ENCODE results near the gene RPL7A. TPM values are rescaled to one million over a fixed set of nuclear protein-coding genes. Genes with fewer than 3 reads are reported as not detected.

Gene RPL7A
- total RNA-seq, 4 donors from 2014 or later, result 1,757 to 2,575 (median 2,004) TPM

- H3K27ac ChIP-seq, result no peak overlapping the region
- no peak for TF ChIP-seq EP300 (IDR thresholded peaks at IDR 0.05)
- TF ChIP-seq CTCF (IDR thresholded peaks at IDR 0.05), result no peak
- TF ChIP-seq POLR2A (IDR thresholded peaks at IDR 0.05), result no peak
- H3K9me3 ChIP-seq, result peaks cover 0 to 5% (median 0%) of the 10 kb centered on the region in 4 donors
- DNase-seq (ENCODE audit: low spot score in 2 of 2), result no peak
- peaks cover 0 to 2% (median 0%) of the 10 kb centered on the region in 3 donors for H3K36me3 ChIP-seq
- no peaks in the 10 kb centered on the region for H3K27me3 ChIP-seq
- H3K4me1 ChIP-seq, result peaks cover 0 to 39% (median 20%) of the 10 kb centered on the region in 4 donors
- no peak overlapping the region for H3K4me3 ChIP-seq
- 74 to 77% methylated on average over 6 of the region's 6 CpGs for WGBS, 2 donors
These were observed 29.8 kb downstream of the RPL7A start for GRCh38 chr9:133377721-133378216.

- Histone ChIP-seq H3K27me3 (no peaks in the 10 kb centered on the region), H3K4me3 (no peak overlapping the region), H3K27ac (peak overlapping the region in 1 of 4 donors; percentile 28), H3K9me3 (peaks cover 0 to 5% (median 0%) of the 10 kb centered on the region in 4 donors), H3K4me1 (peaks cover 0 to 32% (median 14%) of the 10 kb centered on the region in 4 donors), H3K36me3 (no peaks in the 10 kb centered on the region)
- no peak for DNase-seq (ENCODE audit: low spot score in 2 of 2)
- no peak for TF ChIP-seq POLR2A (IDR thresholded peaks at IDR 0.05)
- no peak for TF ChIP-seq CTCF (IDR thresholded peaks at IDR 0.05)
- TF ChIP-seq EP300 (IDR thresholded peaks at IDR 0.05), result no peak
- 37 to 43% methylated on average over 1 of the region's 1 CpG for whole genome bisulfite sequencing, 2 donors
These were observed 30.5 kb downstream of the RPL7A start for GRCh38 chr9:133378408-133378962.

GRCh38 chr9:133379153-133380086 is 31.4 kb downstream of the RPL7A start:
- WGBS, 2 donors, result 60 to 71% methylated on average over 11 to 13 of the region's 14 CpGs
- peaks cover 0 to 23% (median 7%) of the 10 kb centered on the region in 4 donors for H3K4me1 ChIP-seq
- no peak for TF ChIP-seq POLR2A (IDR thresholded peaks at IDR 0.05)
- TF ChIP-seq CTCF (IDR thresholded peaks at IDR 0.05), result no peak
- TF ChIP-seq EP300 (IDR thresholded peaks at IDR 0.05), result no peak

GRCh38 chr9:133380734-133381133 is 32.7 kb downstream of the RPL7A start:
- 77 to 84% methylated on average over 4 of the region's 4 CpGs for WGBS, 2 donors

More at GRCh38 chr9:133379153-133380086, 31.4 kb downstream of the RPL7A start:
- H3K36me3 ChIP-seq, result no peaks in the 10 kb centered on the region
- DNase-seq (ENCODE audit: low spot score in 2 of 2), result no peak
- no peaks in the 10 kb centered on the region for H3K27me3 ChIP-seq
- H3K4me3 ChIP-seq, result no peak overlapping the region
- peak overlapping the region in 1 of 4 donors; percentile 43 for H3K27ac ChIP-seq
- H3K9me3 ChIP-seq, result peaks cover 0 to 5% (median 0%) of the 10 kb centered on the region in 4 donors

More at GRCh38 chr9:133380734-133381133, 32.7 kb downstream of the RPL7A start:
- no peaks in the 10 kb centered on the region for H3K27me3 ChIP-seq
- peaks cover 0 to 16% (median 3%) of the 10 kb centered on the region in 4 donors for H3K4me1 ChIP-seq
- H3K27ac ChIP-seq, result no peak overlapping the region
- TF ChIP-seq EP300 (IDR thresholded peaks at IDR 0.05) (no peak), CTCF (IDR thresholded peaks at IDR 0.05) (no peak), POLR2A (IDR thresholded peaks at IDR 0.05) (no peak)
- no peak for DNase-seq (ENCODE audit: low spot score in 2 of 2)
- H3K36me3 ChIP-seq, result no peaks in the 10 kb centered on the region
- peaks cover 0 to 5% (median 0%) of the 10 kb centered on the region in 4 donors for H3K9me3 ChIP-seq
- H3K4me3 ChIP-seq, result no peak overlapping the region

Data from tibial nerve (tissue), 4 donors.